ENCODE measurements around the gene NT5DC2.

DNA sequence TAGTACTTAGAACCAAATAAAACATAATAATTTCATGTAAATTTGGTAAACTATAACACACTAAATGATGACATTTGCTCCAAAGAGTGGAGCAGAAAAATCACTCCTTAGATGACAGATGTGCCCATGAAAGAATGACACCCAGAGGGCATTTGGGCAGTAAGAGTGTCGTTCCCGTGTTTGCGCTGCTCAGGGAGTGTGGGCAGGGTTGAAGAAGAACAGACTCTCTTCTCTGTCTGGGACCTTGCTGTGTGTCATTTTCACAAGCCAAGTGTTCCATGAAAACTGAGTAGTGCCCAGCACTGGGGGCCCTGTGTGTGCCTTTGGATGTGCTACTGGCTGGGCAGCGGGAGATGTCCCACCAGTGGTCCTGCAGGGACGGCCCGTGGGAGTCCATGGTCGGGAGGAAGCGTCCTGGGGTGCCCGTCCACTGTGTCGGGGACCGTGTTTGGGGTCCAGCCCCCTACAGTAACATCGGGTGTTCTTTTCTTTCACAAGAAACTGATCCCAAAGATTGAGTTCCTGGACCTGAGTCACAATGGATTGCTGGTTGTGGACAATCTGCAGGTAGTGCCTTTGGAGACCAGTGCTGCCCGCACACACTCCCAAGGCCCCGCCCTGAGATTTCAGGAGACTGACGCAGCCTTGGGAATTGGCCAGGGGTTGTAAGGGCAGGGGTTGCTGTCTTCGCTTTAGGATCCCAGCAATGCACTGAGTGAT lies 56.4 kb downstream of the NT5DC2 start:
- TF ChIP-seq, protein P1, sequence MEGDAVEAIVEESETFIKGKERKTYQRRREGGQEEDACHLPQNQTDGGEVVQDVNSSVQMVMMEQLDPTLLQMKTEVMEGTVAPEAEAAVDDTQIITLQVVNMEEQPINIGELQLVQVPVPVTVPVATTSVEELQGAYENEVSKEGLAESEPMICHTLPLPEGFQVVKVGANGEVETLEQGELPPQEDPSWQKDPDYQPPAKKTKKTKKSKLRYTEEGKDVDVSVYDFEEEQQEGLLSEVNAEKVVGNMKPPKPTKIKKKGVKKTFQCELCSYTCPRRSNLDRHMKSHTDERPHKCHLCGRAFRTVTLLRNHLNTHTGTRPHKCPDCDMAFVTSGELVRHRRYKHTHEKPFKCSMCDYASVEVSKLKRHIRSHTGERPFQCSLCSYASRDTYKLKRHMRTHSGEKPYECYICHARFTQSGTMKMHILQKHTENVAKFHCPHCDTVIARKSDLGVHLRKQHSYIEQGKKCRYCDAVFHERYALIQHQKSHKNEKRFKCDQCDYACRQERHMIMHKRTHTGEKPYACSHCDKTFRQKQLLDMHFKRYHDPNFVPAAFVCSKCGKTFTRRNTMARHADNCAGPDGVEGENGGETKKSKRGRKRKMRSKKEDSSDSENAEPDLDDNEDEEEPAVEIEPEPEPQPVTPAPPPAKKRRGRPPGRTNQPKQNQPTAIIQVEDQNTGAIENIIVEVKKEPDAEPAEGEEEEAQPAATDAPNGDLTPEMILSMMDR (IDR thresholded peaks at IDR 0.05) = no peak
- TF ChIP-seq POLR2A (IDR thresholded peaks at IDR 0.05) (no peak), EP300 (IDR thresholded peaks at IDR 0.05) (no peak), POLR2AphosphoS5 (IDR thresholded peaks at IDR 0.05) (no peak)
